ENCODE measurements around the gene CCDC144A.
"Not testable (repeated sequence)": the region's sequence is repeated elsewhere in the genome, so short reads cannot be mapped to it uniquely, and the experiment has no call there.

GRCh38 chr17:16687151-16687550 lies 2.9 kb upstream of the CCDC144A start:
- TF ChIP-seq CTCF, POLR2A (IDR thresholded peaks at IDR 0.05): not testable (repeated sequence)

Data from thyroid gland (tissue), 4 donors.